Frontal cortex (tissue), 4 donors: Measurements from ENCODE around the gene DNAJB11. TPM values are rescaled to one million over a fixed set of nuclear protein-coding genes. Genes with fewer than 3 reads are reported as not detected.
A peak's percentile ranks its signal among the peaks of the same experiment; 100 is the strongest.
"Not testable (repeated sequence)": the region's sequence is repeated elsewhere in the genome, so short reads cannot be mapped to it uniquely, and the experiment has no call there.

Experiments used
- DNase-seq, 2 donors: peaks; one replicate each; pipeline ENCODE4 v3.0.0; 2012; ENCODE audit warnings: low spot score in 2 of 2
- FAIRE-seq: peaks from 2 replicates; lab custom pipeline; 2012; peaks lifted over from hg19 to GRCh38; lab: Jason Lieb, UNC
- total RNA-seq: library from RNA; depleted of rRNA; stranded (reverse); fragments of >200 nt; gene quantifications from one replicate; pipeline ENCODE4 v1.2.3, GENCODE V29; 2014
- donor health status: control.
- donor health status: control.
- donor health status: control.

DNAJB11 gene
- total RNA-seq = 31.4 TPM

GRCh38 chr3:186570096-186570940, at the start of gene DNAJB11:
TSS of gene DNAJB11 (plus strand) at chr3:186570720. CDS start at chr3:186570898, 178 bp downstream.
- DNase-seq = peak; percentile 97
- FAIRE-seq = peak; percentile 96

GRCh38 chr3:186520957-186521842, 49.3 kb upstream of the DNAJB11 start:
- DNase-seq (no peak), FAIRE-seq (no peak)

GRCh38 chr3:186523022-186523421, 47.5 kb upstream of the DNAJB11 start:
- FAIRE-seq = no peak

GRCh38 chr3:186523434-186523833, 47.1 kb upstream of the DNAJB11 start:
- no peak for FAIRE-seq

More at GRCh38 chr3:186523022-186523421, 47.5 kb upstream of the DNAJB11 start:
- no peak for DNase-seq

GRCh38 chr3:186524616-186525015, 45.9 kb upstream of the DNAJB11 start:
- FAIRE-seq (no peak), DNase-seq (no peak)

More at GRCh38 chr3:186523434-186523833, 47.1 kb upstream of the DNAJB11 start:
- DNase-seq = no peak

- DNase-seq (no peak), FAIRE-seq (no peak)
Measured at GRCh38 chr3:186525369-186526255, 44.9 kb upstream of the DNAJB11 start.

- FAIRE-seq (no peak), DNase-seq (no peak)
Measured at GRCh38 chr3:186526256-186526606, 44.3 kb upstream of the DNAJB11 start.

GRCh38 chr3:186529201-186529999, 41.1 kb upstream of the DNAJB11 start:
- FAIRE-seq = no peak
- DNase-seq = no peak

GRCh38 chr3:186530415-186530814, 40.1 kb upstream of the DNAJB11 start:
- no peak for DNase-seq

GRCh38 chr3:186531694-186532093, 38.8 kb upstream of the DNAJB11 start:
- not testable (repeated sequence) for FAIRE-seq

More at GRCh38 chr3:186530415-186530814, 40.1 kb upstream of the DNAJB11 start:
- no peak for FAIRE-seq

GRCh38 chr3:186532598-186533072, 37.9 kb upstream of the DNAJB11 start:
- no peak for DNase-seq
- FAIRE-seq = no peak

More at GRCh38 chr3:186531694-186532093, 38.8 kb upstream of the DNAJB11 start:
- not testable (repeated sequence) for DNase-seq

GRCh38 chr3:186534113-186534669, 36.3 kb upstream of the DNAJB11 start:
- no peak for FAIRE-seq
- no peak for DNase-seq

- FAIRE-seq = no peak
- no peak for DNase-seq
Measured at GRCh38 chr3:186536883-186537844, 33.4 kb upstream of the DNAJB11 start.

- no peak for FAIRE-seq
- DNase-seq = no peak
Measured at GRCh38 chr3:186538779-186539178, 31.7 kb upstream of the DNAJB11 start.

GRCh38 chr3:186540221-186540834, 30.2 kb upstream of the DNAJB11 start:
- peak; percentile 64 for FAIRE-seq

GRCh38 chr3:186540835-186541226, 29.7 kb upstream of the DNAJB11 start:
- no peak for FAIRE-seq
- DNase-seq = no peak

More at GRCh38 chr3:186540221-186540834, 30.2 kb upstream of the DNAJB11 start:
- DNase-seq = peak; percentile 41 to 49

GRCh38 chr3:186544281-186544680, 26.2 kb upstream of the DNAJB11 start, which contains the start of gene CRYGS:
TSS of gene CRYGS (minus strand) at chr3:186544380. CDS start at chr3:186544326, 54 bp downstream.
- no peak for FAIRE-seq
- DNase-seq = no peak
